Measurements from ENCODE around the gene CAMTA2.

Gene CAMTA2

DNA sequence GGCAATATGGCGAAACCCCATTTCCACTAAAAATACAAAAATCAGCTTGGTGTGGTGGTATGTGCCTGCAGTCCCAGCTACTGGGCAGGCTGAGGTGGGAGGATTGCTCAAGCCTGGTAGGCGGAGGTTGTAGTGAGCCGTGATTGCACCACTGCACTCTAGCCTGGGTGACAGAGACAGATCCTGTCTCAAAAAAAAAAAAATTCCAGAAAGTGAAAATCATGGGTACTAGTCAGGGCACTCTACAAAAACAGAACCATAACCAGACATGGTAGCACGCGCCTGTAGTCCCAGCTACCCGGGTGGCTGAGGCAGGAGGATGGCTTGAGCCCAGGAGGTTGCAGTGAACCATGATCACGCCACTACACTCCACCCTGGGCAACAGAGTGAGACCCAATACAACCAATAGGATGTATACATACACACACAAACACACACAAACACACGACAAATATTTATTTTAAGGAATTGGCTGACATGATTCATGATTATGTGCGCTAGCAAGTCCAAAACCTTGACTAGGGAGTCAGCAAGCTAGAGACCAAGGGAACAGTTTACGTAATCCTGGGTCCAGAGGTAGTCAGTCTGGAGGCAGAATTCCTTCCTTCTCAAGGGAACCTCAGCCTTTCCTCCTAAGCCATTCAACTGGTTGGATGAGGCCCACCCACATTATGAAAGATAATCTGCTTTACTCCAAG is 67.0 kb downstream of the CAMTA2 start:
- no peak for DNase-seq

GRCh38 chr17:4919511-4920047 is 67.9 kb downstream of the CAMTA2 start:
- no peak for DNase-seq

All from activated naive CD4-positive, alpha-beta T cell treated with anti-CD3 and anti-CD28 coated beads, Interleukin-2, amount 50 U/mL, for 16 hours (primary cell).